OCI-LY3 (cell line): ENCODE measurements around the gene TEAD1.

Experiments
- EZH2phosphoT487 ChIP-seq: fragments of 200-600 bp; shearing (Covaris generic); IDR thresholded peaks from 2 replicates; pipeline ENCODE4 v1.6.1; 2018; ENCODE audit warnings: antibody characterized with exemption, mixed run types, low read depth
- TF ChIP-seq, protein P1 (sequence below): fragments of 200-600, 300-600 bp; sonication (generic); IDR thresholded peaks from 2 replicates; pipeline ENCODE4 v1.5.1; 2014; ENCODE audit warnings: antibody characterized with exemption, low read length, low read depth

DNA sequence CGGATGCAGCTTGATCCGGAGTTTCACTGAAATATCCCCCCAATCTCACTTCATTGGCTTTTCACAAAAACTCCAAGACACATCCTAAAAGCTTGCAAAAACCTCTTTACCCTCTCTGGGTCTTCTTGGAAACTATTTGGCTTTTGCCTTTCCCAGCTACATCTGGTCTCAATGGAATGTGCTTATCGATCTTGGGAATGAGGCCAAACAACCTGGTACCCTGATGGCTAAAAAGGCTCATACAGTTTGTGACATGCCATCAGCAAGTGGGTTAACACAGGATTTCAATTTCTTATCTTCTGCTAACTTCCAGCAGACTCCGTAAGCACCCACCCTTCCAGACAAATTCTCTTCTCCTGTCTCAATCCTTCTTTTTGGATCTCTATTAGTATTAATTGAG, 45.9 kb upstream of the TEAD1 start:
- TF ChIP-seq, protein P1, sequence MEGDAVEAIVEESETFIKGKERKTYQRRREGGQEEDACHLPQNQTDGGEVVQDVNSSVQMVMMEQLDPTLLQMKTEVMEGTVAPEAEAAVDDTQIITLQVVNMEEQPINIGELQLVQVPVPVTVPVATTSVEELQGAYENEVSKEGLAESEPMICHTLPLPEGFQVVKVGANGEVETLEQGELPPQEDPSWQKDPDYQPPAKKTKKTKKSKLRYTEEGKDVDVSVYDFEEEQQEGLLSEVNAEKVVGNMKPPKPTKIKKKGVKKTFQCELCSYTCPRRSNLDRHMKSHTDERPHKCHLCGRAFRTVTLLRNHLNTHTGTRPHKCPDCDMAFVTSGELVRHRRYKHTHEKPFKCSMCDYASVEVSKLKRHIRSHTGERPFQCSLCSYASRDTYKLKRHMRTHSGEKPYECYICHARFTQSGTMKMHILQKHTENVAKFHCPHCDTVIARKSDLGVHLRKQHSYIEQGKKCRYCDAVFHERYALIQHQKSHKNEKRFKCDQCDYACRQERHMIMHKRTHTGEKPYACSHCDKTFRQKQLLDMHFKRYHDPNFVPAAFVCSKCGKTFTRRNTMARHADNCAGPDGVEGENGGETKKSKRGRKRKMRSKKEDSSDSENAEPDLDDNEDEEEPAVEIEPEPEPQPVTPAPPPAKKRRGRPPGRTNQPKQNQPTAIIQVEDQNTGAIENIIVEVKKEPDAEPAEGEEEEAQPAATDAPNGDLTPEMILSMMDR, result no peak
- TF ChIP-seq EZH2phosphoT487, result no peak
